ENCODE measurements around the gene TBC1D26.
A peak's percentile ranks its signal among the peaks of the same experiment; 100 is the strongest.
"Not testable (repeated sequence)": the region's sequence is repeated elsewhere in the genome, so short reads cannot be mapped to it uniquely, and the experiment has no call there.

The TBC1D26 gene

DNA sequence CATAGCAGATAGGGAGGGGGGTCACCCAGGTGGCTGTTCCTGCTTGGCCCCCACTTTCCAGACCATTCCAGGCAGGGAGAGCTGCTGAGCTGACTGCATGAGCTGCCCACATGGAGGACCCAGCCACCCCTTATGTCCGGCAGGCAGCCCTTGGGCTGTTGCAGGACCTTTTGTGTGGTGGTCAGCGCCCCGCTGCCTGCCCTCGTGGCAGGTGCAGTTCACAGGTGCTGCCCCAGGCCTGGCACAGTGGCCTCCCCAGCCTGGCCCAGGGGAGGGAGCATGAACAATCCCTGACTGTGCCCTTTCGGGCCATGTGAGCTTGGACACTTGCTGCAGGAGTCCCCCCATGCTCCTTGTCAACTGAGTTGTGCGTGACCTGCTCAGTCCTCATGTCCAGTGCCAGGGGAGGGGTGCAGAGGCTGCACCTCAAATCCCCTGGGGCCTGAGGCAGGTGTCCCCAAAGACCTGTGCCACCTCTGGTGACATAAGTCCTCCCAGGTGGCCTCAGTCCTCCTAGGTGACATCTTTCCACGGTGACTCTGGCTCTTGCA is 8.6 kb downstream of the TBC1D26 start:
- DNase-seq (ENCODE audit: low spot score): peak; percentile 4

DNA sequence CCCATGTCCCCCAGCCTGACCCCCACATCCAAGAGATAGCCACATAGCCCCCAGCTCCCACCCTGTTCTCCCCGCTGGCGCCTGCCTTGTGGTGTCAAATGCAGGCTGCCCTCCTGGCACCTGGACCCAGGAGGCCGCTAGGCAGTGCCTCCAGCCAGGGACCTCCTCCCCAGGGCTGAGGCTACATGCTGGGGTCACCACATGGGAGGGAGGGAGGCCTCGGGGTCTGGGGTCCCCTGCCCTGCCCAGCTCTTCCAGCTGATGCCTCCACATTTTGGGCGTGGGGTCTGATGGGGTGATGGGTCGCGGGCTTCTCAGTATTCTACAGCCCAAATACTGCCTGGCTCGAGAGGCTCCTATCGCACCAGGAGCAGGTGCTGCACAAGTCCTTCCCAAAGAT is 9.5 kb downstream of the TBC1D26 start:
- DNase-seq (ENCODE audit: low spot score): peak; percentile 3
- TF ChIP-seq, protein P1, sequence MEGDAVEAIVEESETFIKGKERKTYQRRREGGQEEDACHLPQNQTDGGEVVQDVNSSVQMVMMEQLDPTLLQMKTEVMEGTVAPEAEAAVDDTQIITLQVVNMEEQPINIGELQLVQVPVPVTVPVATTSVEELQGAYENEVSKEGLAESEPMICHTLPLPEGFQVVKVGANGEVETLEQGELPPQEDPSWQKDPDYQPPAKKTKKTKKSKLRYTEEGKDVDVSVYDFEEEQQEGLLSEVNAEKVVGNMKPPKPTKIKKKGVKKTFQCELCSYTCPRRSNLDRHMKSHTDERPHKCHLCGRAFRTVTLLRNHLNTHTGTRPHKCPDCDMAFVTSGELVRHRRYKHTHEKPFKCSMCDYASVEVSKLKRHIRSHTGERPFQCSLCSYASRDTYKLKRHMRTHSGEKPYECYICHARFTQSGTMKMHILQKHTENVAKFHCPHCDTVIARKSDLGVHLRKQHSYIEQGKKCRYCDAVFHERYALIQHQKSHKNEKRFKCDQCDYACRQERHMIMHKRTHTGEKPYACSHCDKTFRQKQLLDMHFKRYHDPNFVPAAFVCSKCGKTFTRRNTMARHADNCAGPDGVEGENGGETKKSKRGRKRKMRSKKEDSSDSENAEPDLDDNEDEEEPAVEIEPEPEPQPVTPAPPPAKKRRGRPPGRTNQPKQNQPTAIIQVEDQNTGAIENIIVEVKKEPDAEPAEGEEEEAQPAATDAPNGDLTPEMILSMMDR (IDR thresholded peaks at IDR 0.05; ENCODE audit: extremely low read depth, missing control alignments): no peak

More for the DNA sequence above, 8.6 kb downstream of the TBC1D26 start:
- TF ChIP-seq, protein P1 (IDR thresholded peaks at IDR 0.05; ENCODE audit: extremely low read depth, missing control alignments): no peak

DNA sequence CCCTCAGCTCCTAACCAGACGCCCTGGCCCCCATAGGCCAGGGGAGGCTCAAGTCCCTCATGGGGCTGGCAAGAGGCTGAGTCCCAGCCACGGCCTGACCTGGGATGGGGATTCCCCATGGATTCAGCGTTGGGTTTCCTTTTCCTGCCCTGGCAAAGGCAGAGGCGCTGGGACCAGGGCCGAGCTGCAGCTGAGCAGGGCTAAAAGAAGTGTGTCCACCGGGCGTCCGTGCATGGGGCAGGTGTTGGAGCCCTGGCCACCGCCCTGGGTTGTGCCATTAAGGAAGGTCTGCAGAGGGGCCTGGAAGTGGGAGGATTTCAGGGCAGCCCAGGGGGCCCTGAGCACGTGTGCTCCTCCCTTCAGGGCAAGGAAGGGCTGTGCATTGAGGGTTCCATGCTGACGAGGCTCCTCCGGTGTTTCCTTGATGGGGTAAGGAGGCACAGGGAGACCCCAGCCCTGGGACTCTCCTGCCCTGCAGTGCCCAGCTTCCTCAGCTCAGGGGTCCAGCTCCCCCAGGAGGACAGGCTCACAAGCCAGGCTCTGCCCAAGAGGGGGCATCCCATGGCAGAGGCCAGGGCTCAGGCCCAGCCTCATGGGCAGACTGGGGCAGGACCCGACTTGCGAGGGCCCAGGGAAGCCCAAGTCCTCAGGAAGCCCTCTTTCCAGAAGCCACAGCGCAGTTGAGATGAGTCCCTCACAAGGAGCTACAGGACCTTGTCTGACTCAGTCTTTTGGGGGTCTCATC is 10.1 kb downstream of the TBC1D26 start:
- TF ChIP-seq, protein P1 (IDR thresholded peaks at IDR 0.05; ENCODE audit: extremely low read depth, missing control alignments): no peak

DNA sequence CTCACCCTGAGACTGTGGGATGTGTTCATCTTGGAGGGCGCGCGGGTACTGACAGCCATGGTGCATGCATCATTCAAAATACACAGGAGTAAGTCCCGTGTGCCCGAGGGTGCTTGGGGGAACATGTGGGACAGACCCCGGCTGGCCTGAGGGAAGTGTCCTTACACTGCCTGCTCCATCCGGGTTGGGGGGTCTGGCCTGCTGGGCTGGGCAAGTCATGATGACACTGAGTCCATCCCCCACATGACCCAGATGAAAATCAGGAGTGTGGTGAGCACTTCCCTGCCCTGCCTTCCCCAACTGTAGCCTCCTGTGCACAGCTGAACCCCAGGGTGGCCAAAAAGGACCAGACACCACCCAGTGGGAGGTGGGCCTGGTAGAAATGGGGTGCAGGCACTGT is 10.8 kb downstream of the TBC1D26 start:
- no peak for DNase-seq (ENCODE audit: low spot score)
- TF ChIP-seq, protein P1 (IDR thresholded peaks at IDR 0.05; ENCODE audit: extremely low read depth, missing control alignments): no peak

More for the DNA sequence above, 10.1 kb downstream of the TBC1D26 start:
- peak; percentile 2 for DNase-seq (ENCODE audit: low spot score)

DNA sequence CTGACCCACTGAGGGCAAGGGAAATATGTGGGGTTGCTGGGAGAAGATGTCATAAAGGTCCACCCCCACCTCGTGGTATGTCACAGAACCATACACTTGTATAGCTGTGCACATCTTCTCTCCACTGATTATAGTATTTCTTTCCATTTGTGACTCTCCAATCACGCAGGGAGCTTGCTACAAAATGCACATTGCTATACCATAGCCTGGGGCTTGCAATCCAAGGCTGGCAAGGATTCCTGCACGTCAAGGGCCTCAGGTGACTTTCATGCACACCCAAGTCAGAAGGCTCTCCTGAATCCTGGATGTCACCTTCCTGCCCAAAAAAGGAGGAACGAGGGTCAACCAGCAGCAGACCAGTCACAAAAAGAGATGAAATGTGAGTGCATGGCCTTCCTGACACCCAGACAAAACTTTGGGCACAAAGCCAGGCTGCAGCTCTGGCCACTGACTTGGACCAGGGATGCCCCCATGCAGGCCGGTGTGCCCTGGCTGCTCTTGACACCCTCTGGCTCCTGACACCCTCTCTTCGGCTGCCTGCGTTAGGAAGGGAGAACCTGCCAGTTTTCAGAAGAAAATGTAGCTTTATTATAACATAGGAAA is 12.1 kb downstream of the TBC1D26 start:
- DNase-seq (ENCODE audit: low spot score): peak; percentile 8
- TF ChIP-seq, protein P1 (IDR thresholded peaks at IDR 0.05; ENCODE audit: extremely low read depth, missing control alignments): no peak

DNA sequence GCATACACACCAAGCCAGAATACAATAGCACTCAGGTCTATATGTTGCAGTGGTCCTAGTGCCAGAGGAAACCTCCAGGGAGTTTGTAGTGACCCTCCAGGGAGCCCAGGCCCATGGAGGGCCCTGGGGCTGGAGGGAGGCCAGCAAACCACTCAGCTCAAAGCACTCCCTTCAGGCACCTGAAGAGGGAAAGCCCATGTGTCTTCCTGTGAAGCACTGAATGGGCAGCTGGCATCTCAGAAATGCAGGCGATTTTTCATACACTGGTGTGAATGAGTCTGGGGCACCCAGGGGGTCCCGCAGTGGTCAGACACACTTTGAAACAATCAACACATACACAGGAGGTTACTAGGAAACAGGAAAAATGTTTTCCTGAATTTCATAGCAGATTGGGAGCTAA is 12.8 kb downstream of the TBC1D26 start:
- peak; percentile 11 for DNase-seq (ENCODE audit: low spot score)
- TF ChIP-seq, protein P1 (IDR thresholded peaks at IDR 0.05; ENCODE audit: extremely low read depth, missing control alignments): no peak

DNA sequence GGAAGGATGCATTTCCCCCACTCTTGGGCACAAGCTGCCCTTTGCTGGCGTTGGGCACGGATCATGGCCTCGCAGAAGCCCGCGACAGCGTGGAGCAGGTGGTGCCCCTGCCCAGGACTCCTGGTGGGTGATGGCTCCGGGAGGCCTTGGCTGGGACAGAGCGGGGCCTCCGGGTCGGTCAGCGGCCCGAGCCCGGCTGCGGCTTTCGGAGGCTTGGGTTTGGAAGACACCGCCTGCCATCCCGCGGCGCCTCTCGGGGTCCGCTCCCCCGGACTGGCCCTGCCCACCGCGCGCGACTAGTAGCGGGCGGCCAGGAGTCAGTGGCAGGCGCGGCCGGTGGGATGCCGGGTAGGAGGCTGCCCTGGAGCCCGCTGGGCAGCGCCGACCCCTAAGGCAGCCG is 17.3 kb downstream of the TBC1D26 start:
- not testable (repeated sequence) for DNase-seq (ENCODE audit: low spot score)

DNA sequence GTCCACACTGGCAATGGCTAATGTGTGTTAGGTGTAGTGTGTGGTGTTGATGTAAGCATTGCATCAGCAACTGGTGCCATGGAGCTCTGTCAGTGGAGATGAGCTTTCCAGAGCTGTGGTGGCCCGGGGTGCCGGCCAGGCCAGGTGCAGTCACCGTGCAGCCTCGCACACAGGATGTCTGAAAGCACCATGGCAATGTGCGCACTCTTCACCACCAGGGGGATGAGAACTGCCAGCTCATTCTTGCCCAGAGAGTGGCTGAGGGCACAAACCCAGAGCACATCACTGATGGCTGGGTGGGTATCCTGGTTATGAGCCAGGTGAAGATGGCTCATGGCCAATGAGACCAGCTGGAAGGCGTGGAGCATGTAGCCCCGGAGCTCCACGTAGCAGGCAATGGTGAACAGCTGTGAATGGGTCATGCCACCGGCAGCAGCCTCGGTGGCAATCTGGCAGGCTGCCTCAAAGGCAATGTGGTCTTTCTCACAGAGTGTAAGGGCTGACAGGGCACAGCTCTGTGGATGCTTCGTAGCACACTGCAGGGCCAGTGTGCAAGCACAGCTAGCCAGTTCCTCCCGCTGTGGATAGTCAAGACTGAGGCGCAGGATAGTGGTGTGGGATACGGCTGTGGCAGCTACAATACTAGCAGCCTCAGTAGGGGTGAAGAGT is 36.9 kb downstream of the TBC1D26 start:
- not testable (repeated sequence) for DNase-seq (ENCODE audit: low spot score)

DNA sequence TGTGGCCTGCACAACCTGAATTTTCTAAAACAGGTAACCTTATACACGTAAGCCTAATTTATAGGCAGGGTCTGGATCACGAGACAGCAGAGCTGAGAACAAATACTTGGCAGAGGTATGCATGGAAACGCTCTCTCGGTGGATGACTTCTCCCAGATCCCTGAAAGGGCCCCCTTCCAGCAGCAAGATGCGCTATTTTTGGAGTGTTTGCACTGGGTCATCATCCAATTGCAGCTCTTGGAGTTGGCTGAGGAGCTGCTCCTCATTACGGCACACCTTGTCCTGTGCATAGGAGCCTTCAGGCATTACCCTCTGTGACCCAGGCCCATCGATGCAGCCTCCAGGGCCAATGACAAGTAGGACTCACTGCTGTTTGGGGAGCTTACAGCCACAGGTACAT is 38.6 kb downstream of the TBC1D26 start:
- DNase-seq (ENCODE audit: low spot score): not testable (repeated sequence)
